IMR-90 (cell line): ENCODE data around the gene BCL2. TPM values are rescaled to one million over a fixed set of nuclear protein-coding genes. Genes with fewer than 3 reads are reported as not detected.
A peak's percentile ranks its signal among the peaks of the same experiment; 100 is the strongest.

Source experiments
- ATAC-seq: fragments of 200-7000 bp; cut with Tn5 transposase; 2 replicates; pipeline ENCODE4 v1.9.1; 2020; ENCODE audit warnings: low read depth, mild to moderate bottlenecking, moderate library complexity
- BruUV-seq: library from RNA; stranded (reverse); fragments of 400-500 nt; replicated peaks from 2 replicates; lab custom pipeline; 2021; lab: Mats Ljungman, UMichigan
- CTCF ChIA-PET: fragments of 300-600 bp; formaldehyde crosslinking; extraction: SDS; loops from one replicate; lab custom pipeline; 2021; ENCODE audit warnings: antibody characterized with exemption; lab: Yijun Ruan, JAX
- POLR2A ChIA-PET: fragments of 300-600 bp; sonication (Branson Sonifier 250); formaldehyde crosslinking; loops from one replicate; lab custom pipeline; 2022; ENCODE audit warnings: antibody characterized with exemption; ENCODE audit not compliant: unreplicated experiment; lab: Charles Lee
- DNase-seq: peaks from one replicate; pipeline ENCODE4 v3.0.0; 2013
- H2AFZ ChIP-seq: replicated peaks from 2 replicates; pipeline ENCODE3; 2013; ENCODE audit warnings: low read length, mild to moderate bottlenecking; ENCODE audit not compliant: poor library complexity
- H2AK5ac ChIP-seq: 2 replicates; pipeline ENCODE4 v1.6.1; 2013; ENCODE audit warnings: low read depth, low read length, inconsistent platforms
- H2AK9ac ChIP-seq: replicated peaks from 2 replicates; pipeline ENCODE3; 2013; ENCODE audit warnings: mild to moderate bottlenecking, low read depth, low read length, moderate library complexity; ENCODE audit not compliant: poor library complexity
- H2BK120ac ChIP-seq: 2 replicates; pipeline ENCODE4 v1.6.1; 2013; ENCODE audit warnings: low read depth, low read length, inconsistent platforms
- H2BK15ac ChIP-seq: 3 replicates; pipeline ENCODE4 v1.6.1; 2013; ENCODE audit warnings: low read depth, low read length, inconsistent platforms
- H2BK20ac ChIP-seq: 2 replicates; pipeline ENCODE4 v1.6.1; 2013; ENCODE audit warnings: low read depth, mild to moderate bottlenecking, inconsistent platforms, low read length, moderate library complexity
- H2BK5ac ChIP-seq: 2 replicates; pipeline ENCODE4 v1.6.1; 2013; ENCODE audit warnings: mild to moderate bottlenecking, low read depth, low read length, inconsistent platforms; ENCODE audit not compliant: poor library complexity, severe bottlenecking
- H3K14ac ChIP-seq: replicated peaks from 2 replicates; pipeline ENCODE4 v1.6.1; 2013; ENCODE audit warnings: low read depth, low read length, inconsistent platforms
- H3K18ac ChIP-seq: 2 replicates; pipeline ENCODE4 v1.6.1; 2013; ENCODE audit warnings: low read depth, low read length, control low read depth
- H3K23ac ChIP-seq: 2 replicates; pipeline ENCODE4 v1.6.1; 2013; ENCODE audit warnings: low read depth, low read length, inconsistent platforms
- H3K27ac ChIP-seq: 2 replicates; pipeline ENCODE4 v1.5.1; 2013; ENCODE audit warnings: mild to moderate bottlenecking, control low read depth, low read length; ENCODE audit not compliant: insufficient read depth
- H3K27me3 ChIP-seq: 2 replicates; pipeline ENCODE4 v1.6.1; 2013; ENCODE audit warnings: low read length; ENCODE audit not compliant: control insufficient read depth, insufficient read depth
- H3K36me3 ChIP-seq: 2 replicates; pipeline ENCODE4 v1.6.1; 2013; ENCODE audit warnings: low read length, mixed read lengths; ENCODE audit not compliant: control insufficient read depth, insufficient read depth
- H3K4ac ChIP-seq: 2 replicates; pipeline ENCODE4 v1.6.1; 2013; ENCODE audit warnings: low read depth, low read length, inconsistent platforms
- H3K4me1 ChIP-seq: 2 replicates; pipeline ENCODE4 v1.6.1; 2013; ENCODE audit warnings: low read length, mixed read lengths; ENCODE audit not compliant: control insufficient read depth, insufficient read depth
- H3K4me2 ChIP-seq: 2 replicates; pipeline ENCODE4 v1.6.1; 2013; ENCODE audit warnings: low read depth, mild to moderate bottlenecking, control low read depth, low read length, moderate library complexity
- H3K4me3 ChIP-seq: 2 replicates; pipeline ENCODE4 v1.5.1; 2013; ENCODE audit warnings: low read depth, mild to moderate bottlenecking, control low read depth, low read length, moderate library complexity; ENCODE audit not compliant: insufficient read depth
- H3K56ac ChIP-seq: 2 replicates; pipeline ENCODE4 v1.6.1; 2013; ENCODE audit warnings: low read length, inconsistent platforms; ENCODE audit not compliant: insufficient read depth; ENCODE audit errors: extremely low read depth
- H3K79me1 ChIP-seq, 2 experiments: 2 replicates each; pipeline ENCODE4 v1.6.1; 2013; ENCODE audit warnings: low read length in 2 of 2, inconsistent platforms in 1 of 2, low read depth in 1 of 2
- H3K9ac ChIP-seq: 2 replicates; pipeline ENCODE4 v1.6.1; 2013; ENCODE audit warnings: low read depth, low read length, control low read depth
- H3K9me1 ChIP-seq: 2 replicates; pipeline ENCODE4 v1.6.1; 2013; ENCODE audit warnings: low read length, inconsistent platforms; ENCODE audit not compliant: insufficient read depth
- H3K9me3 ChIP-seq: 2 replicates; pipeline ENCODE4 v1.6.1; 2013; ENCODE audit warnings: low read length; ENCODE audit not compliant: control insufficient read depth, insufficient read depth
- H4K20me1 ChIP-seq: 2 replicates; pipeline ENCODE4 v1.6.1; 2013; ENCODE audit warnings: low read length, inconsistent platforms; ENCODE audit not compliant: insufficient read depth
- H4K5ac ChIP-seq: 2 replicates; pipeline ENCODE4 v1.6.1; 2013; ENCODE audit warnings: mild to moderate bottlenecking, low read depth, low read length, control low read depth
- H4K8ac ChIP-seq, 2 experiments: 2 replicates each; pipeline ENCODE4 v1.6.1; 2013; ENCODE audit warnings: low read depth in 2 of 2, low read length in 2 of 2, control low read depth in 1 of 2, inconsistent platforms in 1 of 2
- H4K91ac ChIP-seq: 2 replicates; pipeline ENCODE4 v1.6.1; 2013; ENCODE audit warnings: low read depth, low read length, inconsistent platforms; ENCODE audit not compliant: insufficient read depth
- ELK1 ChIP-seq: fragments of 150-350 bp; IDR thresholded peaks from 2 replicates; pipeline ENCODE4 v1.6.1; 2016; ENCODE audit warnings: low read depth, mild to moderate bottlenecking, low read length, moderate library complexity, borderline replicate concordance
- MAFK ChIP-seq: IDR thresholded peaks from 2 replicates; pipeline ENCODE4 v1.6.1; 2012; ENCODE audit warnings: low read depth, low read length, improper control_type of control experiment
- MXI1 ChIP-seq: IDR thresholded peaks from 2 replicates; pipeline ENCODE4 v1.6.1; 2012; ENCODE audit warnings: low read depth, mild to moderate bottlenecking, low read length, moderate library complexity, borderline replicate concordance
- POLR2A ChIP-seq: IDR thresholded peaks from 2 replicates; pipeline ENCODE4 v1.6.1; 2012; ENCODE audit warnings: mild to moderate bottlenecking, low read depth, low read length
- WGBS, 2 experiments: methylation state at CpG; one replicate each; pipeline versions ENCODE4 v1.1.5 to v1.1.7; 2013; ENCODE audit warnings: missing lambda C conversion rate in 2 of 2; ENCODE audit not compliant: insufficient read length in 1 of 2; ENCODE audit errors: extremely low coverage in 2 of 2; 5-methylcytosine and 5-hydroxymethylcytosine counted together
- dilution Hi-C: fragments of 300-500 bp; cut with HindIII; formaldehyde crosslinking; loops from one replicate; pipeline ENCODE4 v1.14.3; 2018; ENCODE audit warnings: low sequenced_read_pairs; ENCODE audit not compliant: unreplicated experiment
- in situ Hi-C: fragments of 300-500 bp; cut with MboI; formaldehyde crosslinking; loops from 3 replicates; pipeline ENCODE4 v1.14.3; 2019; ENCODE audit warnings: low sequenced_read_pairs, inconsistent platforms, mixed read lengths
- intact Hi-C: fragments of 100-400 bp; cut with micrococcal nuclease; formaldehyde crosslinking; loops from 2 replicates; pipeline ENCODE4 v1.10.0; 2022
- polyA plus RNA-seq, 3 experiments: library from polyadenylated mRNA; depleted of rRNA; stranded (reverse); fragments of >200 nt; gene quantifications; 2 replicates each; pipeline ENCODE4 v1.2.3, GENCODE V29; 2012; ENCODE audit warnings: low replicate concordance in 1 of 3
- total RNA-seq: library from RNA; depleted of rRNA; stranded (reverse); fragments of >200 nt; gene quantifications from 2 replicates; pipeline ENCODE4 v1.2.3, GENCODE V29; 2012

Gene BCL2
- total and polyA plus RNA-seq, 2 of the 4 experiments (the other 2 are of a cell fraction): 0.24 to 0.54 TPM

GRCh38 chr18:63102941-63103744 is 216.4 kb downstream of the BCL2 start:
- intact Hi-C loops (no loop called here), dilution Hi-C loops (no loop called here), in situ Hi-C loops (no loop called here)
- no peaks in the 10 kb centered on the region for H3K9me3 ChIP-seq
- no peak overlapping the region for H4K8ac ChIP-seq
- 85% methylated on average over 3 of the region's 7 CpGs; no CpG with 5 or more reads in 1 of the 2 experiments for WGBS, 2 experiments
- no peaks in the 10 kb centered on the region for H4K20me1 ChIP-seq
- no peak overlapping the region for H3K4me2 ChIP-seq
- H3K9ac ChIP-seq: no peak overlapping the region
- ATAC-seq (no peak), DNase-seq (no peak)
- H3K4me1 ChIP-seq: no peaks in the 10 kb centered on the region
- no peak overlapping the region for H2AK5ac ChIP-seq
- H2AFZ ChIP-seq: peak overlapping the region; percentile 32
- no peak overlapping the region for H2BK120ac ChIP-seq
- no TSS peak for BruUV-seq
- no peak overlapping the region for H3K56ac ChIP-seq
- ChIA-PET POLR2A (no interaction called here), CTCF (interaction anchor here (0.6 kb wide), 1 partner anchor 336 kb away, joined by 6 read pairs; no protein-coding TSS in a partner anchor)
- H2BK5ac ChIP-seq: peak overlapping the region; percentile 95
- no peak overlapping the region for H4K91ac ChIP-seq
- no peak overlapping the region for H3K23ac ChIP-seq
- H3K9me1 ChIP-seq: no peaks in the 10 kb centered on the region; the same call in 1 of the 2 replicates
- no peak overlapping the region for H3K18ac ChIP-seq
- peaks cover 7% of the 10 kb centered on the region; the same call in 1 of the 2 replicates for H3K27me3 ChIP-seq
- no peak overlapping the region for H4K5ac ChIP-seq
- no peak overlapping the region for H2AK9ac ChIP-seq
- no peak overlapping the region for H2BK15ac ChIP-seq
- TF ChIP-seq POLR2A (no peak), MAFK (no peak), ELK1 (no peak), MXI1 (no peak)
- no peak overlapping the region for H2BK20ac ChIP-seq
- H3K4me3 ChIP-seq: no peak overlapping the region
- no peaks in the 10 kb centered on the region for H3K36me3 ChIP-seq
- H3K79me1 ChIP-seq: no peaks in the 10 kb centered on the region
- H3K27ac ChIP-seq: no peak overlapping the region
- H3K4ac ChIP-seq: no peak overlapping the region
- no peak overlapping the region for H3K14ac ChIP-seq
